Esophagus muscularis mucosa (tissue), 3 donors: ENCODE data around the gene CBFA2T3.

Source experiments
- CTCF ChIP-seq, 3 experiments: fragments of 200-600 bp in 2 of 3; fragments of 450-650 bp in 1 of 3; sonication (generic) in 2 of 3; IDR thresholded peaks; one replicate each; pipeline ENCODE4 v1.5.1; 2017 to 2019; ENCODE audit warnings: antibody characterized with exemption in 3 of 3, mild to moderate bottlenecking in 2 of 3, moderate library complexity in 1 of 3
- POLR2AphosphoS5 ChIP-seq, 2 donors: sonication (generic); formaldehyde crosslinking; IDR thresholded peaks; one replicate each; pipeline ENCODE4 v1.6.1; 2017; ENCODE audit warnings: antibody characterized with exemption in 2 of 2

- TF ChIP-seq CTCF (IDR thresholded peaks at IDR 0.05): no peak
- TF ChIP-seq POLR2AphosphoS5 (IDR thresholded peaks at IDR 0.05): no peak
Observed at GRCh38 chr16:88865310-88865709, 111.7 kb downstream of the CBFA2T3 start.
